T-helper 9 cell (primary cell): ENCODE results near the gene C16orf87.

ENCODE experiments used
- DNase-seq: peaks from one replicate; pipeline ENCODE4 v3.0.0-alpha.2; 2020

Gene C16orf87

DNA sequence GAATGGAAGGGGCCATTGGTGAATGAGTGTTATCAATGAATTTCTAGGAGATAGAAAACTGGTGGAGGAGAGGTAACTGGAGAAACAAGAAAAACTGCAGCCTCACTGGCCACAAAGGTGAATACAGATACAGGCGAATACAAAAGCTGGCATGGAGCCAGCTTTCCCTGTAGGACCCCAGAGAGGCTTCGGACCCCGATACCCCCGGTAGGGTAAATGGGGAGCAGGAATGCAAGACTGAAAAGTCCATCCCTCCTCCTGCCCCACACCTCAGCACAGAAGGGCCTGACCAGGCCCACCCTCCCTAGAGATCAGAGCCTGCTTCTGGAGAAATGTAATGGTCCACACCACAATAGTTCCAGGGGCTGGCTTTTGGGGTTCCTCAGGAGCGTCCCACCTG lies 78.0 kb downstream of the C16orf87 start:
- no peak for DNase-seq

DNA sequence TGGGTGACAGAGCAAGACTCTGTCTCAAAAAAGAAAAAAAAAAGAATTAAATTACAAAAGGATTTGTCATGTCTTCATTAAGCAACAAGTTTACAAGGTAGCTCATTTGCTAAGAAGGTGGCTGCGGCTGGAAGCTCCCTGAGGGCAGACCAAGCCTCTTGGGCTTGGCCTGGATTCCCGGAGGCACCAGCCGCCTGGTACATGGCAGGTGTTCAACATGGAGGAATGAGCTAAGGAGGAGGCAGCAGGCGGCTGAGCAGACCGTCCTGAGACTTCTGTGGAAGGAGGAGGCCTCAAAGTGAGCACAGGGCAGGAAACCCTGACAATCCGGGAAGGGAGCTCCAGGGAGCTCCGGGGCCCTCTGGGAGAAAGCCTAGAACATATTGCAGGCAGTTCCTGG lies 79.6 kb downstream of the C16orf87 start:
- no peak for DNase-seq

DNA sequence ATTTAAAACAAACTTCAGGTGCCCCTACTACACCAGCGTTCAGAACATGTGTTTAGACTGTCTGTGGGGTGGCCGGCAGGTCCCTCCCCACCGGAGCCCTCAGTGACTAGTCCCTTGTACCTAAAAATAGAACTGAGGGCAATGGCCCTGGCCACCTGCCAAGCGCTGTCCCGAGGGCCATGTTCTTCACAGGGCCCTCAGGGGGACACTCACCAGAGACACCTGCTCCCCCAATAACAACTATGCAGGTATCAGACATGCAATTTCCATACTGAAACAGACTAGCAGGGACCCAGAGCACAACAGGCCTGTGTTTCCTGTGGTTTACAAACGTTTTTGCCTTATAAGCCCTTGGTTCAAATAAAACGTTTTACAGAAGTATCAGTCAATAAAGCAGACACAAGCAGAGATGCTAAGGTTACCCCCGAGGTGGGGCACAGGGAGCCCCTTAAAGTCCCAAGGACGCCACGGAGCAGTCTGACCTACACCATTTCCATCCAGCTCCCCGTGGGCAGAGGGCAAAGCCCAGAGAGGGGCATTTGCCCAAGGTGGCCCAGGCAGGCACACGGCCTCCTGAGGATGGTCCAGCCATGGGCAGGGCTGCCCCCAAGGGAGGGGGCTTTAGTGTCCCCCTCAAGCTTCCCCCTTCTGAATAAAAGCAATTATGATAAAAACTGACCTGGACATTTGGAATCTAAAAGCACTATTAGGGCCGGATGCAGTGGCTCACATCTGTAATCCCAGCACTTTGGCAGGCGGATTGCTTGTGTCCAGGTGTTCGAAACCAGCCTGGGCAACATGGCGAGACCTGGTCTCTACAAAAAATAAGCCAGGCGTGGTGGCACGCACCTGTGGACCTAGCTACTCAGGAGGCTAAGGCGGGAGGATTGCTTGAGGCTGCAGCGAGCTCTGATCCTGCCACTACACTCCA lies 81.9 kb downstream of the C16orf87 start:
- no peak for DNase-seq

DNA sequence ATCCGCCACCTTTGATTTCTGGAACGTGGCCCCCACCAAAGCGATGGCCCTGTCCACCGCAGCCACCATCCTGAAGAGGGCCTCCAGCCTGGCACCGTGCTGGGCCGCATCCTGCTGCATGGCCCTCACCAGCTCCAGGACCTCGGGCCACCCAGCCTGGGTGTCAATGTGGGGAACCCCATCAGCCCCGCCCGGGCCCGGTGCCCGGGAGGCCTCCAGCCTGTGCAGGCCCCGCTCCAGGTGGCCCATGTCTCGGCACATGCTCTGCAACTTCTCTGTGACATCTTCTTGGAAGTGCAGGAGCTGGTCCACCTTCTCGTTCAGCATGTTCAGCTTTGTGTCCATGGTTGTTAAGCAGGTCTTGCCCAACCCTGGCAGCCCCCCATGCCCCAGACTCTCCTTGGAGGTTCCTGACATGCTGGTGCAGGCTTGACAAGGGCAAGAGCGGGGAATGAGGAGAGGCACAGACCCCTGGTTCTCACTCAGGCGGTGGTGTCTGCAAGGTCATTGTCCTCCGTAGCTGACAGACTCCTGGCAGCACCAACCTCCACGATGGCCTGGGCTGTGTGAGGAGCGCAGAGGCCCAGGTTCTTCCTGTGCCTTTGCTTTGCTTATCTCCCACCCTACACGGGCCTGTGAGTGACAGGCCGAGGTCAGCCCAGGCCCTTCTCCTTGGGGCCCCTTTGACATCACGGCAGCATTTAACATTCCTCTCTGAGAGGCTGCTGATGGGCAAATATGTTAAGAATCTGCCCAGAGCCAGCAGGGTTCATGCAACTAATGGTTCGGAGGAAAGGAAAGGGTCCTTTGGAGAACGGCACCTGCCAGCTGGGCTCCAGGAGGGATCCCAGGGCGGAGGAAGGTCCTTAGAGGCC lies 83.0 kb downstream of the C16orf87 start, which contains the start of gene MYLK3:
MYLK3 (minus strand) TSS at position 568 of the 875 bp plus-strand sequence; CDS start at position 417, 151 bp downstream.
- no peak for DNase-seq

DNA sequence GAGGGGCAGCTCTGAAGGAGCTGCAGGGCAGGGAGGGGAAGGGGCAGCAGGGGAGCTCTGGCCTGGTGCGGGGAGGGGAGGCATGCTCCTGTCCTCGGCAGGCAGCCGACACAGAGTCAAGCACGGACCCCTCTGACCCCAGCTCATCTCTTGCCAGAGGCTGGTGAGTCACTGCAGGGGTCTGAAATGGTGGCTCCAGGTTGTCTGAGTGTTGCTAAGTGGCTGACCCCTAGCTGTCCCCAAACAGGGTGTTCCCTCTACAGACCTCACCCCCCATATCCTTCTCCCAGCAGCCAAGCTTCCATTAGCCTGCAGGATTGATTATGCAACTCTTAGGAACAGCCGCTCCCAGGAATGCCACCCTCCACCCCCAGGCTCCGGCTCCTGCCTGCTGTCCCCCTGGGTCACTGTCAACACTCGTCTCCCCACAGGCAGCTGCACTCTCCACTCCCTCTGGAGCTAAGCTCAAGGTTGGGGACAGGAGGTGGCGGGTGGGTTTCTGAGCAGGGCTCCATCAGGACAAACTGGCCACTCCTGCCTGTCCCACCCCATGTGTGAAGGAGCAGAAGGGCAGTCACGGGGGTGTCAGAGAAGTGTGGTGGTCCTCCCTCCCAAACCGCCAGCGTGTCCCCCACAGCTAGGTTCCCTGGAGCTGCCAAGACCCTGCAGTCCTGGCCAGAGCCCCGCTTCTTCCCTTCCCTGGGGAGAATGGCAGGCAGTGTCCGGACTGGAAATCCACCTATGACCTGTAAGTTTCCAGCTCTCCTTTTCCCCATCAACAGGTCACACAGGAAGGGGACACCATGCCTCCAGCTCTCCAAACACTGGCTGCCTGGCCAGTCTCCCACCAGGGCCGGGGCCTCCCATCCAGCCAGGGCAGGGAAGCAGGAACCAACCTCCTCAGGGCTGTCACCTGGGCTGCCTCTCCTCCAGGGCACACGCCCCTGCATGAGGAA lies 83.9 kb downstream of the C16orf87 start:
- DNase-seq = no peak
